Mesenteric fat pad (tissue), 1 donor: ENCODE data around the gene RGPD8. TPM values are rescaled to one million over a fixed set of nuclear protein-coding genes. Genes with fewer than 3 reads are reported as not detected.
"Not testable (repeated sequence)": the region's sequence is repeated elsewhere in the genome, so short reads cannot be mapped to it uniquely, and the experiment has no call there.

Experiments
- DNase-seq: peaks from one replicate; pipeline ENCODE4 v3.0.0-alpha.2; 2020; ENCODE audit warnings: low spot score
- long read RNA-seq: library from polyadenylated mRNA; unstranded; transcript quantifications from one replicate; pipeline ENCODE4 v2.0.0, GENCODE V29; 2020
- total RNA-seq: library from RNA; stranded (reverse); fragmentation: NEBNext Ultra II Directional; extraction: Animal tissue kit (Norgen Biotek cat#: 25700); gene quantifications from one replicate; pipeline ENCODE4 v1.2.1, GENCODE V29; 2021
- donor health status: DM: yes; HTN: yes; CAD: no.

Gene RGPD8
- total RNA-seq = 21.6 TPM
- long read RNA-seq, partial matches to known transcripts = 4 of 8 reads
- long read RNA-seq, other reads (novel, unspliced or antisense) = 4 of 8 reads

- DNase-seq = peak; percentile 95
Observed at GRCh38 chr2:112433480-112433879, at the start of gene RGPD8. Gene RGPD8 (minus strand): TSS chr2:112433645. CDS start chr2:112433453, 192 bp downstream.

- DNase-seq = no peak
Observed at GRCh38 chr2:112483042-112483473, 49.6 kb upstream of the RGPD8 start.

- no peak for DNase-seq
Observed at GRCh38 chr2:112482309-112483041, 49.0 kb upstream of the RGPD8 start.

- peak; percentile 93 for DNase-seq
Observed at GRCh38 chr2:112481528-112482233, 48.2 kb upstream of the RGPD8 start, which contains the start of gene TTL. Gene TTL (plus strand): TSS chr2:112482156. CDS start chr2:112482345, 189 bp downstream.

GRCh38 chr2:112481050-112481527 is 47.6 kb upstream of the RGPD8 start:
- no peak for DNase-seq

GRCh38 chr2:112480530-112481049 is 47.1 kb upstream of the RGPD8 start:
- DNase-seq = no peak

- DNase-seq = no peak
Observed at GRCh38 chr2:112476434-112476833, 43.0 kb upstream of the RGPD8 start.

GRCh38 chr2:112474844-112475486 is 41.5 kb upstream of the RGPD8 start:
- DNase-seq = no peak

- no peak for DNase-seq
Observed at GRCh38 chr2:112472547-112473263, 39.3 kb upstream of the RGPD8 start.

GRCh38 chr2:112465382-112465781 is 31.9 kb upstream of the RGPD8 start:
- no peak for DNase-seq

GRCh38 chr2:112463256-112463655 is 29.8 kb upstream of the RGPD8 start:
- DNase-seq = no peak

- no peak for DNase-seq
Observed at GRCh38 chr2:112462178-112462577, 28.7 kb upstream of the RGPD8 start.

- DNase-seq = no peak
Observed at GRCh38 chr2:112459372-112459771, 25.9 kb upstream of the RGPD8 start.

GRCh38 chr2:112454586-112454985 is 21.1 kb upstream of the RGPD8 start:
- DNase-seq = no peak

- no peak for DNase-seq
Observed at GRCh38 chr2:112451317-112451716, 17.9 kb upstream of the RGPD8 start.

- DNase-seq = no peak
Observed at GRCh38 chr2:112449854-112450253, 16.4 kb upstream of the RGPD8 start.

GRCh38 chr2:112444256-112444655 is 10.8 kb upstream of the RGPD8 start:
- not testable (repeated sequence) for DNase-seq

GRCh38 chr2:112438603-112439261 is 5.3 kb upstream of the RGPD8 start:
- not testable (repeated sequence) for DNase-seq

GRCh38 chr2:112437405-112437831 is 4.0 kb upstream of the RGPD8 start:
- not testable (repeated sequence) for DNase-seq

GRCh38 chr2:112436993-112437392 is 3.5 kb upstream of the RGPD8 start:
- DNase-seq = not testable (repeated sequence)
